ENCODE results near the gene RANBP10. TPM values are rescaled to one million over a fixed set of nuclear protein-coding genes. Genes with fewer than 3 reads are reported as not detected.

Gene RANBP10
- total and polyA plus RNA-seq, 10 of the 15 experiments (the other 5 are each of a cell fraction or from before 2014, with no cell fraction given): 1.2 to 20.4 (median 10.8) TPM

GRCh38 chr16:67767953-67768352, 38.4 kb downstream of the RANBP10 start:
- peak; percentile 53 for ATAC-seq
- TF ChIP-seq E4F1 (IDR thresholded peaks at IDR 0.05; ENCODE audit: borderline replicate concordance, partially characterized antibody) (no peak), JUNB (IDR thresholded peaks at IDR 0.05) (peak; percentile 56)
- no peaks in the 10 kb centered on the region for H3K9me3 ChIP-seq (replicated peaks; ENCODE audit: control insufficient read depth, insufficient read depth, low read length)
- RAD21 ChIA-PET (ENCODE audit: unreplicated experiment): no interaction called here
- H3K36me3 ChIP-seq (ENCODE audit: control insufficient read depth in 2 of 2, insufficient read depth in 2 of 2, low read length in 1 of 2): peaks cover 13 to 21% of the 10 kb centered on the region in 2 experiments
- CTCF ChIA-PET: interaction anchor here (0.7 to 1.0 kb wide), 2 partner anchors 48 to 254 kb away, joined by 3 to 5 read pairs; no protein-coding TSS in a partner anchor
- no peak overlapping the region for H3K4me2 ChIP-seq (ENCODE audit: control insufficient read depth, insufficient read depth)
- no peak overlapping the region for H3K4me3 ChIP-seq
- no TSS peak for BruUV-seq (replicated peaks)
- POLR2A ChIA-PET: interaction anchor here (0.6 to 0.7 kb wide), 2 partner anchors 10 to 18 kb away, joined by 3 to 9 read pairs; no protein-coding TSS in a partner anchor
- 26% methylated on average over 7 of the region's 7 CpGs for WGBS (ENCODE audit: insufficient coverage, insufficient replicate concordance, low lambda C conversion rate, missing lambda C conversion rate)
- FAIRE-seq: no peak
- H3K27me3 ChIP-seq (replicated peaks in 1 of 2; ENCODE audit: control insufficient read depth in 2 of 2, insufficient read depth in 2 of 2, low read length in 1 of 2): no peaks in the 10 kb centered on the region
- intact Hi-C loops (cut with micrococcal nuclease; ENCODE audit: unreplicated experiment): no loop called here
- H3K79me2 ChIP-seq (ENCODE audit: control insufficient read depth, insufficient read depth, low read length): no peaks in the 10 kb centered on the region
- 0 out of 2 replicates have a peak, but pooled peaks cover 3% of the 10 kb centered on the region for H4K20me1 ChIP-seq (ENCODE audit: control insufficient read depth, insufficient read depth)
- DNase-seq (ENCODE audit: low read depth, low spot score): no peak
- no peaks in the 10 kb centered on the region for H3K4me1 ChIP-seq (ENCODE audit: control insufficient read depth, insufficient read depth, low read length)
- H2AFZ ChIP-seq (ENCODE audit: control insufficient read depth, low read depth, low read length): no peak overlapping the region
- H3K9ac ChIP-seq (ENCODE audit: control insufficient read depth, insufficient read depth, low read length): no peak overlapping the region
- in situ Hi-C loops (cut with MboI): no loop called here
- SMC1A ChIA-PET (ENCODE audit: uncharacterized antibody, unreplicated experiment): interaction anchor here (0.6 to 0.7 kb wide), 2 partner anchors 49 to 70 kb away, joined by 3 read pairs; partner anchors contain the start of gene GFOD2
- no peak overlapping the region for H3K27ac ChIP-seq (ENCODE audit: control insufficient read depth, insufficient read depth)

- in situ Hi-C loops (cut with MboI): no loop called here
- FAIRE-seq (no peak), DNase-seq (ENCODE audit: low read depth, low spot score) (no peak), ATAC-seq (no peak)
- Histone ChIP-seq H3K4me1 (ENCODE audit: control insufficient read depth, insufficient read depth, low read length) (no peaks in the 10 kb centered on the region), H3K27me3 (replicated peaks in 1 of 2; ENCODE audit: control insufficient read depth in 2 of 2, insufficient read depth in 2 of 2, low read length in 1 of 2) (no peaks in the 10 kb centered on the region), H3K9ac (ENCODE audit: control insufficient read depth, insufficient read depth, low read length) (no peak overlapping the region), H4K20me1 (ENCODE audit: control insufficient read depth, insufficient read depth) (no peaks in the 10 kb centered on the region; the same call in 1 of the 2 replicates), H3K79me2 (ENCODE audit: control insufficient read depth, insufficient read depth, low read length) (0 out of 2 replicates have a peak, but pooled peaks cover 1% of the 10 kb centered on the region), H2AFZ (ENCODE audit: control insufficient read depth, low read depth, low read length) (no peak overlapping the region), H3K27ac (ENCODE audit: control insufficient read depth, insufficient read depth) (no peak overlapping the region), H3K9me3 (replicated peaks; ENCODE audit: control insufficient read depth, insufficient read depth, low read length) (no peaks in the 10 kb centered on the region), H3K4me2 (ENCODE audit: control insufficient read depth, insufficient read depth) (no peak overlapping the region), H3K36me3 (ENCODE audit: control insufficient read depth in 2 of 2, insufficient read depth in 2 of 2, low read length in 1 of 2) (peaks cover 8 to 12% of the 10 kb centered on the region in 2 experiments), H3K4me3 (no peak overlapping the region)
- no TSS peak for BruUV-seq (replicated peaks)
- whole genome bisulfite sequencing (ENCODE audit: insufficient coverage, insufficient replicate concordance, low lambda C conversion rate, missing lambda C conversion rate): 97% methylated on average over 4 of the region's 4 CpGs
- no peak for TF ChIP-seq CEBPB (IDR thresholded peaks at IDR 0.05; ENCODE audit: borderline replicate concordance in 1 of 2, low read depth in 2 of 2, low read length in 2 of 2)
- TF ChIP-seq TCF3 (IDR thresholded peaks at IDR 0.05; ENCODE audit: borderline replicate concordance, insufficient read depth, low read depth, low read length): no peak
- no peak for TF ChIP-seq NFYB (IDR thresholded peaks at IDR 0.05; ENCODE audit: insufficient read depth, low read depth, low read length)
- TF ChIP-seq SPI1 (IDR thresholded peaks at IDR 0.05; ENCODE audit: borderline replicate concordance, insufficient read depth, low read depth, low read length): no peak
- no peak for TF ChIP-seq GATAD2B (conservative IDR thresholded peaks at IDR 0.05; ENCODE audit: low read depth)
- ChIA-PET CTCF (interaction anchor here (0.6 to 0.7 kb wide), 2 partner anchors 50 to 136 kb away, joined by 3 to 4 read pairs; no protein-coding TSS in a partner anchor), RAD21 (ENCODE audit: unreplicated experiment) (no interaction called here), POLR2A (no interaction called here), SMC1A (ENCODE audit: uncharacterized antibody, unreplicated experiment) (no interaction called here)
- intact Hi-C loops (cut with micrococcal nuclease; ENCODE audit: unreplicated experiment): no loop called here
Measured at GRCh38 chr16:67766291-67766690, 40.1 kb downstream of the RANBP10 start.
